A673 (cell line): ENCODE data around the gene ATP1B4. TPM values are rescaled to one million over a fixed set of nuclear protein-coding genes. Genes with fewer than 3 reads are reported as not detected.

Experiments
- BruUV-seq: library from RNA; stranded (reverse); fragments of 400-500 nt; replicated peaks from 2 replicates; lab custom pipeline; 2021; lab: Mats Ljungman, UMichigan
- CTCF ChIA-PET: fragments of 300-600 bp; sonication (Branson Sonifier 250); formaldehyde crosslinking; loops from one replicate; lab custom pipeline; 2022; ENCODE audit warnings: antibody characterized with exemption; lab: Charles Lee
- POLR2A ChIA-PET: fragments of 300-600 bp; sonication (Branson Sonifier 250); formaldehyde crosslinking; loops from one replicate; lab custom pipeline; 2022; ENCODE audit warnings: antibody characterized with exemption; ENCODE audit not compliant: low non-redundant PET; lab: Charles Lee
- DNase-seq: peaks from one replicate; pipeline ENCODE4 v3.0.0-alpha.2; 2015; ENCODE audit warnings: low spot score
- H3K27ac ChIP-seq: fragments of 200-600 bp; sonication (generic); 2 replicates; pipeline ENCODE4 v1.5.1; 2016; ENCODE audit warnings: mixed run types, low read depth, mild to moderate bottlenecking, mixed read lengths, antibody characterized with exemption, low read length; ENCODE audit not compliant: poor library complexity, severe bottlenecking
- H3K27me3 ChIP-seq: fragments of 200-600 bp; sonication (generic); replicated peaks from 2 replicates; pipeline ENCODE4 v1.6.1; 2017; ENCODE audit warnings: mixed run types, low read depth, mild to moderate bottlenecking, mixed read lengths, antibody characterized with exemption, low read length; ENCODE audit not compliant: insufficient read depth, poor library complexity
- H3K36me3 ChIP-seq: fragments of 200-600 bp; sonication (generic); 2 replicates; pipeline ENCODE4 v1.6.1; 2016; ENCODE audit warnings: mixed run types, mild to moderate bottlenecking, mixed read lengths, antibody characterized with exemption, low read length; ENCODE audit not compliant: insufficient read depth, poor library complexity, severe bottlenecking
- H3K4me1 ChIP-seq: fragments of 200-600 bp; sonication (generic); 2 replicates; pipeline ENCODE4 v1.6.1; 2017; ENCODE audit warnings: mixed run types, mild to moderate bottlenecking, mixed read lengths, antibody characterized with exemption, low read length; ENCODE audit not compliant: insufficient read depth, poor library complexity, severe bottlenecking
- H3K4me3 ChIP-seq: fragments of 200-600 bp; sonication (generic); 2 replicates; pipeline ENCODE4 v1.5.1; 2016; ENCODE audit warnings: low read depth, mixed run types, mild to moderate bottlenecking, mixed read lengths, low read length; ENCODE audit not compliant: poor library complexity, severe bottlenecking
- H3K9me3 ChIP-seq: fragments of 200-600 bp; sonication (generic); 2 replicates; pipeline ENCODE4 v1.6.1; 2016; ENCODE audit warnings: mixed run types, low read depth, mild to moderate bottlenecking, mixed read lengths, antibody characterized with exemption, low read length; ENCODE audit not compliant: poor library complexity, severe bottlenecking
- EZH2 ChIP-seq: fragments of 200-600 bp; sonication (generic); IDR thresholded peaks from 2 replicates; pipeline ENCODE4 v1.6.1; 2017; ENCODE audit warnings: borderline replicate concordance, low read depth, mild to moderate bottlenecking, mixed read lengths, antibody characterized with exemption, low read length; ENCODE audit not compliant: poor library complexity, severe bottlenecking
- intact Hi-C: fragments of 100-400 bp; cut with micrococcal nuclease; formaldehyde crosslinking; loops from one replicate; pipeline ENCODE4 v1.10.0; 2022; ENCODE audit not compliant: unreplicated experiment
- total RNA-seq: library from RNA; stranded (reverse); gene quantifications from 2 replicates; pipeline ENCODE4 v1.2.3, GENCODE V29; 2021
- TF ChIP-seq, protein P1 (sequence below): fragments of 300-800, 200-600 bp; sonication (generic); conservative IDR thresholded peaks from 2 replicates; pipeline ENCODE4 v1.5.1; 2017; ENCODE audit warnings: low read depth, mild to moderate bottlenecking, antibody characterized with exemption, low read length, moderate library complexity, mixed read lengths

ATP1B4 gene
- total RNA-seq, 1 experiment from 2014 or later, result not detected

DNA sequence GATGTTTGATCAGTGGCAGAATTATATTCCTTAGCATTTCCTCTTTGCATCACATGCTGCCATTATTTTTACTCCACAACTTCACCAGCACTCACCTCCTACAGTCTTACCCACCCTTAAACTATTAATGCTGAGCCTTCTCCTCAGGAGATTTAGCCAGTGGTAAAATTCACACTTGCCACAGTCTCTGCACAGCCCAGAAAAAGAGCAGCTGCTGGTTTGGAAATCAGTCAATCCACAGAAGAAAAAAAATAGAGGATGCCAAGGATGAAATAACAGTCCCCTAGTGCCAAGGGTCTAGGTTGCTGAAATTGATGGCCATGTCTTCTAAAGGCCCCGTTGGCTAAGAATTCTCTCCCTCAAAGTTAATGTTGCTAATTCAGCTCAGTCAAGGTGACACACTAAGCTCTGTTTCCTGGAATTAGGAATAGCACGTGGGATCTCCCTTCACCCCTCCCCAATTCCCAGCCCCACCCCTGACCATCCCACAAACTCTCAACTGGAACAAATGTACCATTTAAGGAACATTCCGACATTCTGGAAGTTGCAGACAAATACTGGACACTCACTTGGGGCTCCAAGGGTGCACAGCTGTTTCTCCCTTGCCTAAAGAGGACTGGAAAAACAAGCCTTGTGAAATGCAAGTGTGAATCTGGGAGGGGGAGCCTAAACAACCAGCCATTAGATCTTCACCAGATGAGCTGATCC, 5.7 kb downstream of the ATP1B4 start:
- Histone ChIP-seq H3K4me1 (peaks cover 15% of the 10 kb centered on the region), H3K4me3 (no peak overlapping the region), H3K9me3 (no peaks in the 10 kb centered on the region), H3K27ac (no peak overlapping the region), H3K36me3 (no peaks in the 10 kb centered on the region), H3K27me3 (no peaks in the 10 kb centered on the region)
- CTCF ChIA-PET, result no interaction called here
- TF ChIP-seq, protein P1, sequence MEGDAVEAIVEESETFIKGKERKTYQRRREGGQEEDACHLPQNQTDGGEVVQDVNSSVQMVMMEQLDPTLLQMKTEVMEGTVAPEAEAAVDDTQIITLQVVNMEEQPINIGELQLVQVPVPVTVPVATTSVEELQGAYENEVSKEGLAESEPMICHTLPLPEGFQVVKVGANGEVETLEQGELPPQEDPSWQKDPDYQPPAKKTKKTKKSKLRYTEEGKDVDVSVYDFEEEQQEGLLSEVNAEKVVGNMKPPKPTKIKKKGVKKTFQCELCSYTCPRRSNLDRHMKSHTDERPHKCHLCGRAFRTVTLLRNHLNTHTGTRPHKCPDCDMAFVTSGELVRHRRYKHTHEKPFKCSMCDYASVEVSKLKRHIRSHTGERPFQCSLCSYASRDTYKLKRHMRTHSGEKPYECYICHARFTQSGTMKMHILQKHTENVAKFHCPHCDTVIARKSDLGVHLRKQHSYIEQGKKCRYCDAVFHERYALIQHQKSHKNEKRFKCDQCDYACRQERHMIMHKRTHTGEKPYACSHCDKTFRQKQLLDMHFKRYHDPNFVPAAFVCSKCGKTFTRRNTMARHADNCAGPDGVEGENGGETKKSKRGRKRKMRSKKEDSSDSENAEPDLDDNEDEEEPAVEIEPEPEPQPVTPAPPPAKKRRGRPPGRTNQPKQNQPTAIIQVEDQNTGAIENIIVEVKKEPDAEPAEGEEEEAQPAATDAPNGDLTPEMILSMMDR, result no peak
- TF ChIP-seq EZH2, result no peak
- DNase-seq, result no peak
- intact Hi-C loops, result no loop called here
- no TSS peak for BruUV-seq
- POLR2A ChIA-PET, result no interaction called here

DNA sequence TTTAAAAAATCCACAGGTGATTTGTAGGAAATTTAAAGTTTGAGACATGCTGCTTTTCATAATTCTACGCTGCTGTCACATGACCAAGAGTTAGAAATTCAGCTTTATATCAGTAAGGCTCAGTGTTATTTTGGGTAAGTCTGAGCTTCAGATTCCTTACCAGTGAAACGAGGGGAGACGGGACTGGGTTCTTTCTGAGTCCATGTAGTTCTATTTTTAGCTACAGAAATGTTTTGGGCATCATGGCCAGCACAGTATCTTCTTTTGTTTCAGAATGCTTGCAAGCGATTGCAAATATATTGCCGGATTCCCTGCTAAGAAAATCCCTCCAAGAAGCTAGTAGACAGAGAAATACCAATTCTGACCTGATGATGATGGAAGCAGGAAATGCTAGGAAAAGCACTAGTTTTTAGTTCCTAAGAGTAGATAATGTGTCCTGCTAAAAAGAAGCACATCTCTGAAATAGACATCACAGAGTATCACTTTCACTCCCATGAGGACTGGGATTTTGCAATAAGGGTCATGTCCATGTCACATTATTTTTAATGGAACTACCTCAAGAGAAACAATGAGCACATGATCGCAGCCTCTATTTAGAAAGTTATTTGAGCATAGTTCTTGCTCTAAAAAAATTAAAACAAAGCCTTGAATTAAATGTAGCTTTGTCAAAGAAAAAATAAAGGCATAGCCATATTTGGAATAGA, 10.9 kb downstream of the ATP1B4 start:
- no peaks in the 10 kb centered on the region for H3K9me3 ChIP-seq
- no TSS peak for BruUV-seq
- ChIA-PET CTCF (no interaction called here), POLR2A (no interaction called here)
- H3K4me3 ChIP-seq, result no peak overlapping the region
- no peaks in the 10 kb centered on the region for H3K36me3 ChIP-seq
- H3K27me3 ChIP-seq, result no peaks in the 10 kb centered on the region
- intact Hi-C loops, result no loop called here
- no peak for DNase-seq
- TF ChIP-seq, protein P1, result no peak
- H3K4me1 ChIP-seq, result no peaks in the 10 kb centered on the region
- H3K27ac ChIP-seq, result no peak overlapping the region

- no peaks in the 10 kb centered on the region for H3K9me3 ChIP-seq
- ChIA-PET CTCF (no interaction called here), POLR2A (no interaction called here)
- no TSS peak for BruUV-seq
- no peaks in the 10 kb centered on the region for H3K36me3 ChIP-seq
- H3K4me1 ChIP-seq, result no peaks in the 10 kb centered on the region
- no peak for DNase-seq
- H3K27ac ChIP-seq, result no peak overlapping the region
- H3K4me3 ChIP-seq, result no peak overlapping the region
- no peaks in the 10 kb centered on the region for H3K27me3 ChIP-seq
- no peak for TF ChIP-seq EZH2
- TF ChIP-seq, protein P1, result no peak
- intact Hi-C loops, result no loop called here
These were observed 15.3 kb downstream of the ATP1B4 start for GRCh38 chrX:120377179-120377578.
